ENCODE data around the gene FAM222A. TPM values are rescaled to one million over a fixed set of nuclear protein-coding genes. Genes with fewer than 3 reads are reported as not detected.

The FAM222A gene
- total RNA-seq, 1 experiment from 2014 or later: 3.7 TPM

- no peak for TF ChIP-seq REST (IDR thresholded peaks at IDR 0.05; ENCODE audit: low read depth)
- no peak for TF ChIP-seq SP1 (IDR thresholded peaks at IDR 0.05; ENCODE audit: low read depth)
- no peak for TF ChIP-seq EGR1 (IDR thresholded peaks at IDR 0.05; ENCODE audit: low read depth)
- TF ChIP-seq POLR2AphosphoS5 (IDR thresholded peaks at IDR 0.05; ENCODE audit: low read depth, low read length): no peak
Observed at GRCh38 chr12:109687250-109687649, 26.4 kb upstream of the FAM222A start (continued).

GRCh38 chr12:109689426-109689825, 24.2 kb upstream of the FAM222A start:
- Histone ChIP-seq H4K20me1 (ENCODE audit: insufficient read depth) (no peaks in the 10 kb centered on the region), H3K9me2 (ENCODE audit: insufficient read depth) (no peaks in the 10 kb centered on the region), H3K79me2 (ENCODE audit: insufficient read depth, low read length) (no peaks in the 10 kb centered on the region), H2AFZ (ENCODE audit: low read depth, low read length, poor library complexity, severe bottlenecking) (no peak overlapping the region), H3K4me2 (ENCODE audit: low read length) (no peak overlapping the region), H3K27ac (ENCODE audit: low read depth, low read length) (no peak overlapping the region), H3K9ac (ENCODE audit: low read length) (no peak overlapping the region), H3K9me3 (ENCODE audit: control insufficient read depth in 1 of 2, insufficient read depth in 1 of 2, low read depth in 1 of 2, low read length in 2 of 2) (no peaks in the 10 kb centered on the region), H3K27me3 (ENCODE audit: insufficient read depth, low read length) (peaks cover 23% of the 10 kb centered on the region), H3K4me1 (ENCODE audit: control insufficient read depth in 1 of 2, insufficient read depth in 2 of 2, low read length in 2 of 2) (no peaks in the 10 kb centered on the region), H3K36me3 (ENCODE audit: control insufficient read depth in 1 of 2, insufficient read depth in 2 of 2, low read length in 2 of 2) (no peaks in the 10 kb centered on the region), H3K4me3 (replicated peaks in 1 of 2; ENCODE audit: low read depth in 1 of 2, low read length in 2 of 2) (no peak overlapping the region)
- TF ChIP-seq TCF7L2 (IDR thresholded peaks at IDR 0.05; ENCODE audit: borderline replicate concordance, extremely low read depth, insufficient read depth, insufficient read length) (no peak), YY1 (IDR thresholded peaks at IDR 0.05; ENCODE audit: extremely low read depth, insufficient replicate concordance, low read depth, low read length) (no peak), EZH2phosphoT487 (IDR thresholded peaks at IDR 0.05; ENCODE audit: borderline replicate concordance) (no peak), EZH2 (IDR thresholded peaks at IDR 0.05) (no peak), CEBPB (IDR thresholded peaks at IDR 0.05; ENCODE audit: low read depth) (no peak)
- ChIA-PET CTCF (no interaction called here), RAD21 (ENCODE audit: low non-redundant PET in 1 of 2, low total read pairs in 2 of 2, uncharacterized antibody in 2 of 2, unreplicated experiment in 2 of 2) (no interaction called here), POLR2A (no interaction called here)
- ATAC-seq (no peak), DNase-seq (ENCODE audit: low read depth, low spot score) (no peak)
- no TSS peak for BruUV-seq (replicated peaks)
- intact Hi-C loops (cut with micrococcal nuclease): no loop called here
